ENCODE measurements around the gene PCDHAC2.

PCDHAC2 gene, protein sequence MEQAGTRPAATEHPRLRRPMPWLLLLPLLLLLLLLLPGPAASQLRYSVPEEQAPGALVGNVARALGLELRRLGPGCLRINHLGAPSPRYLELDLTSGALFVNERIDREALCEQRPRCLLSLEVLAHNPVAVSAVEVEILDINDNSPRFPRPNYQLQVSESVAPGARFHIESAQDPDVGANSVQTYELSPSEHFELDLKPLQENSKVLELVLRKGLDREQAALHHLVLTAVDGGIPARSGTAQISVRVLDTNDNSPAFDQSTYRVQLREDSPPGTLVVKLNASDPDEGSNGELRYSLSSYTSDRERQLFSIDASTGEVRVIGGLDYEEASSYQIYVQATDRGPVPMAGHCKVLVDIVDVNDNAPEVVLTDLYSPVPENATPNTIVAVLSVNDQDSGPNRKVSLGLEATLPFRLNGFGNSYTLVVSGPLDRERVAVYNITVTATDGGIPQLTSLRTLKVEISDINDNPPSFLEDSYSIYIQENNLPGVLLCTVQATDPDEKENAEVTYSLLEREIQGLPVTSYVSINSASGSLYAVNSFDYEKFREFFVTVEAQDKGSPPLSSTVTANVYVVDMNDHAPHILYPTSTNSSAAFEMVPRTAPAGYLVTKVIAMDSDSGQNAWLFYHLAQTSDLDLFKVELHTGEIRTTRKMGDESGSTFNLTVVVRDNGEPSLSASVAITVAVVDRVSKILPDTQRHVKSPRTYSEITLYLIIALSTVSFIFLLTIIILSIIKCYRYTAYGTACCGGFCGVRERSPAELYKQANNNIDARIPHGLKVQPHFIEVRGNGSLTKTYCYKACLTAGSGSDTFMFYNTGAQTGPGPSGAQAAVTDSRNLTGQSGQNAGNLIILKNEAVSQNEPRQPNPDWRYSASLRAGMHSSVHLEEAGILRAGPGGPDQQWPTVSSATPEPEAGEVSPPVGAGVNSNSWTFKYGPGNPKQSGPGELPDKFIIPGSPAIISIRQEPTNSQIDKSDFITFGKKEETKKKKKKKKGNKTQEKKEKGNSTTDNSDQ

DNA sequence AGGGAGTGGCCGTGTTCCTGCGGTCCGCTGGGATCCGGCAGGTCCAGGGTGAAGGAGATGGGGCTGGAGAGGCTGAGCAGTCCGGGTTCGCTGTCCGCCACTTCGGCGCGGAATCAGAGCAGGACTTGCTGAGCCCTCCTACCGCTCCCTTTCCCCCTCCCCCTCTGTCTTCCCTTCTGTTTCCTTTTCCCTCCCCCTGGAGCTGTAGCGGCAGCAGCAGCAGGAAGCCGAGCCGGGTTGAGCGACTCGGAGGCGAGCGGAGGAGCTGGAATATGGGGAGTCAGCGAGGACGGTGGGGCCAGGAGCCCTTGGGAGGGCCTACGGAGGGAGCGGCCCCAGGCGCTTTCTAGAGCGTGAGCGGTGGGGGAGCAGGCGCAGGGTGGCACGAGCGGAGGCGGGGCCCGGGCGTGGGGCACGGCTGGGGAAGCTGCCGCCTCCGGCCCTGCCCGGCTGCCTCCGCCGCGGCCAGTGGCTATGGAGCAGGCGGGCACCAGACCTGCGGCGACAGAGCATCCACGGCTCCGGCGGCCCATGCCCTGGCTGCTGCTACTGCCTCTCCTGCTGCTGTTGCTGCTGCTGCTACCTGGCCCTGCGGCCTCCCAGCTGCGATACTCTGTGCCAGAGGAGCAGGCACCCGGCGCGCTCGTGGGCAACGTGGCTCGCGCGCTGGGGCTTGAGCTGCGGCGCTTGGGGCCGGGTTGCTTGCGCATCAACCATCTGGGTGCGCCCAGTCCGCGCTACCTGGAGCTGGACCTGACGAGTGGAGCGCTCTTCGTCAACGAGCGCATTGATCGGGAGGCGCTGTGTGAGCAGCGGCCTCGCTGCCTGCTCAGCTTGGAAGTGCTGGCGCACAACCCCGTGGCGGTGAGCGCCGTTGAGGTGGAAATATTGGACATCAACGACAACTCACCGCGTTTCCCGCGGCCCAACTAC, at the start of gene PCDHAC2:
Gene PCDHAC2, plus strand, starts transcription at position 184 of the 933 bp plus-strand sequence. Its CDS starts 291 bp downstream, at position 475.
- no peak for DNase-seq (ENCODE audit: extremely low read depth in 1 of 2, low read depth in 1 of 2)

DNA sequence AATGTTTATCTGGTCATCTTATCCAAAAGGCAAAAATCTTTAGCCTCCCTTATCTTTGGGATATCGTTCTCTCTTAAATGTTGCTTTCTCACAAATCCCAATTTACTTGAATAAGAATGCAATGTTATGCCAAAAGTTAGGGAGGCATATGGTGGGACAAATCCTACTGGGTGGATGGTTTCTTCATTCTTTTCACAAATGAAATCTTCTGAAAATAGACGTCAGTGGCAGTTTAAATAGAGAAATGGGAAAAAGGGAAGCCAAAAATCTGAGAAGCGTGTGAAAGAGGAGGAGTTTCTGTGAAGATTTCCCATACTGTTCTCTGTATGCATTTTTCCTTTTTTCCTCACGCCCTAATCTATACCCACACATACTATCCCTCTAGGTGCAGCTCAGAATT, 42.7 kb upstream of the PCDHAC2 start:
- no peak for DNase-seq (ENCODE audit: extremely low read depth in 1 of 2, low read depth in 1 of 2)

DNA sequence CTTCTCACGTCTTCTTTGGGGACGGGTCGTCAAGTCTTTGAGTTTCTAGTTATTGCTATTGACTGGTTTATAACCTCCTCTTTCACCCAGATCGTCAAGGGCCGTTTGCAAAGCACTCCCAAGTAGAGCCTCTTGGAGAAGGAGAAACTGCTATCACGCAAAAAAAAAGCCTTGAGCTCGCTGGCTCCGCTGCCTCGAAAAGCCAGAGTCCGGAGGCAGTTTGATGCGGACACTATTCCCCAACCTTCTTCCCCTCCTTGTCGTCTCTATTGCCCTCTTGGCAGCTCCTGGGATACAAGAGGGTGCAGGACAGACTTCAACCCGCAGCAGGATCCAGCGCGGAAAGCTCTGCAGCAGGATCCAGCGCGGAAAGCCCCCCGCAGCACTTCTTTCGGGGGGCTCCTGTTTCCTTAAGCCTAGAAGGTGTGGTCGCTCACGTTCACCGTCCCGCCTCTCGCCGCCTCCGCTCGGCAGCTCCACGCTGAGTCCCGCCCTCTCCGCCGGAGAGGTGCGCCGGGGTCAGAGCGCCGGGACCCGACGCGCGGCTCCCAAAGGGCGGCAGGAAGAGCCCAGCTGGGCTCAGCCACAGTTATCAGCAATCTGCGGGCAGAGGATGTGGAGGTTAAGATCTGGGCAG, 40.4 kb upstream of the PCDHAC2 start, which contains the start of gene PCDHAC1:
Gene PCDHAC1, plus strand, starts transcription at position 494 of the 637 bp plus-strand sequence. CDS start 594 bp downstream, outside the sequence.
- no peak for DNase-seq (ENCODE audit: extremely low read depth in 1 of 2, low read depth in 1 of 2)

DNA sequence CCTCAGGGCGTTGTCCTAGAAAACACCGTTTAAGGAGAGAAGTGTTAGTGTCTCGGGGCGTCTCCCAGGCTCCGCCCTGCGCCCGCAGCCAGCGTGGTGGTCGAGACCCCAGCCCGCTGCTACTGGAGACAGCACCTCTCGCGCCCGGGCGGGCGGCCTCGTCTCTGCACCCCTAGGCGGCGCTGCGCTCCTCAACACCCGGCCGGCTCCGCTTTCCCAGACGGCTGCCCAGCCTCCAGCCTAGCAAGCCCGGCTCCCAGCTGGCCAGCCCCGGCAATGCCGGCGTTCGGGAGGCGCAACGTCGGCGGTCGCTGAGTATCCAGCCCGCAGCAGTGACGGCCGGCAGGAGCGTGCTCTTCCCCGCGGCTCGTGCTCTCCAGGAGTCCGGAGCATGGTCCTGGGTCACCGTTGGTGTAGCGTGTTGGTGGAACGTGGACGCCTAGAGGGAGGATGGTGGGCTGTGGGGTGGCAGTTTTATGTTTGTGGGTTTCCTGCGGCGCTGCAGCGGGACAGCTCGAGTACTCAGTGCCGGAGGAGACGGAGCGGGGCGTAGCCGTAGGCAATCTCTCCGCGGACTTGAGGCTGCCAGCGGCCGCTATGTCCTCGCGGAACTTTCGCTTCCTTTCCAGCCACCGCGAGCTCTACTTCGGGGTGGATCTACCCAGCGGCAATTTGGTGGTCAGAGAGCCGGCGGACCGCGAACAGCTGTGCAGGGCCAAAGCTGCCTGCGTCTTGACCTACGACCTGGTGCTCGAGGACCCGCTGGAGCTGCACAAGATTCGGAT, 39.6 kb upstream of the PCDHAC2 start:
- DNase-seq (ENCODE audit: extremely low read depth in 1 of 2, low read depth in 1 of 2), result no peak

DNA sequence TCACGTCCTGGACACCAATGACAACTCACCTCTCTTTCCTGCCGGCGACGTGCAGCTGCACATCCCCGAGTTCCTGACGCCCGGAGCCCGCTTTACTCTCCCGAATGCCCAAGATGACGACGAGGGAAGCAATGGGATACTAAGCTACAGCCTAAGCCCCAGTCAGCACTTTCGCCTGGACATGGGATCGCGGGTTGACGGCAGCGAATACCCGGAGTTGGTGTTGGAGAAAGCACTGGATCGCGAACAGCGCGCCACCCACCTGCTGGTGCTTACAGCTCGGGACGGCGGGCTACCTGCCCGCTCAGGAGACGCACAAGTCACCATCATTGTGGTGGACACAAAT, 39.1 kb upstream of the PCDHAC2 start:
- DNase-seq (ENCODE audit: extremely low read depth in 1 of 2, low read depth in 1 of 2), result no peak

DNA sequence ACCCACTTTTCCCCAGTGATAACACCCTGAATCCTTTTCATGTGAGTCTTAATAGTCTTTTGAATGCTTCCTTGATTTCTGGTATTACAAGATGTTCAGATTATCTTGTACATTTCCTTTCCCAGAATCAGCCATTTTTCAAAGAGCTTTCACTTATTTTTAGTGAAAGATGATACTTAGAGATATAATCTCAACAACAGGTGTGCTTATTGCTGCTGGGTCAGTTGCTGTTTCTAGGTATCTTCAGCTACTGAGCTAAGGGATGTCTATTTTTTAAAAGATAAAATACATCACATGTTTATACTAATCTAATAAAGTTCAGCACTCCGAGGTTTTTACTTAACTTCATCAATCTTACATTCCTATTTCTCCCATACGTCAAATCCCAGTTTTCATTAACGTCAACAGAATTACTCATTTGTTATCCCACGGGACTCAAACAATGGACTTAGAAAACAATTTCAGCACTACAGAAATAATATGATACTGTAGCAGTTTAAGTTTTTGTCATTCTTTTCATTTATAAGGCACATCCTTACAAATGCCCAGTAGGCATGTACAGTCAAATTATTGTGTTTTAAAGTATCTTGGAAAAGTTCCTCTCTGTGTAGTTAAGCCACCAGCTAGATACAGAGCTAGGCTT, 31.2 kb upstream of the PCDHAC2 start:
- no peak for DNase-seq (ENCODE audit: extremely low read depth in 1 of 2, low read depth in 1 of 2)

DNA sequence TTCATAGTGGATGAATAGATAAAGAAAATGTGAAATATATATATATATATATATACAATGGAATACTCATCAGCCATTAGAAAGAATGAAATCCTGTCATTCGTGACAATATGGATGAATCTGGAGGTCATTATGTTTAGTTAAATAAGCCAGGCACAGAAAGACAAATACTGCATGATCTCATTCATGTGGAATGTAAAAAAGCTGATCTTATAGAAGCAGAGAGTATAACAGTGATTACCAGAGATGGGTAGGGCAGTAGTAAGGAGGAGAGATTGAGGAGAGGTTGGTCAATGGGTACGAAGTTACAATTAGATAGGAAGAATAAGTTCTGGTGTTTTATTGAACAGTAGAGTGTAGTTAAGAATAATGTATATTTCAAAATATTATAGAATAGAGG, 19.7 kb upstream of the PCDHAC2 start:
- no peak for DNase-seq (ENCODE audit: extremely low read depth in 1 of 2, low read depth in 1 of 2)

DNA sequence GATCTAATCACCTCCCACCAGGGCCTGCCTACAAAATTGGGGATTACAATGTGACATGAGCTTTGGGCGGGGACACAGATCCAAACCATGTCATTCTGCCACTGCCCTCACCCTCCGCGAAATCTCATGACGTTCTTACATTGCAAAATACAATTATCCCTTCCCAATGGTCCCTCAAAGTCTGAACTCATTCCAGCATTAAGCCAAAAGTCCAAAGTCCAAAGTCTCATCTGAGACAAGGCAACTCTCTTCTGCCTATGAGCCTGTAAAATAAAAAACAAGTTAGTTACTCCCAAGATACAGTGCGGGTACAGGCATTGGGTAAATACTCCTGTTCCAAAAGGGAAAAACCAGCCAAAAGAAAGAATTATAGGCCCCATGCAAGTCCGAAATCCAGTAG, 14.6 kb upstream of the PCDHAC2 start:
- no peak for DNase-seq (ENCODE audit: extremely low read depth in 1 of 2, low read depth in 1 of 2)

DNA sequence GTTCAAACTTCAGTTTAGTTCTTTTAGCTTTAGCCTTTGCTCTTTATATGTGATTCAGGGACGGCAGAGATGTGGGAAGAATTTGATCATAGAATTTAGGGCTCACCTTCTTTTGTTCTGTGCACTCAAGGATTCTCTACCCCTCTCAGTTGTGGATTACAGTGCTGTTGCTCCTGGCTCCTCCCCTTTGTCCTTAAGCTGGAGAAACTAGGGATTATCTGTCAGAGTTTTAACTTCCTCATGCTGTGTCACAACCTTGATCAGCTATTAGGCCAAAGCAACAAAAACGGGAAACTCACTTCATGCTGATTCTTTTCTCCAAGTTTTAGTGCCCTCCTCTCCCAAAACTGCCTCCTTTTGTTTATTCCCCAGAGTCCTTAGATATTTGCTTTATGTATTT, 13.0 kb upstream of the PCDHAC2 start:
- no peak for DNase-seq (ENCODE audit: extremely low read depth in 1 of 2, low read depth in 1 of 2)

DNA sequence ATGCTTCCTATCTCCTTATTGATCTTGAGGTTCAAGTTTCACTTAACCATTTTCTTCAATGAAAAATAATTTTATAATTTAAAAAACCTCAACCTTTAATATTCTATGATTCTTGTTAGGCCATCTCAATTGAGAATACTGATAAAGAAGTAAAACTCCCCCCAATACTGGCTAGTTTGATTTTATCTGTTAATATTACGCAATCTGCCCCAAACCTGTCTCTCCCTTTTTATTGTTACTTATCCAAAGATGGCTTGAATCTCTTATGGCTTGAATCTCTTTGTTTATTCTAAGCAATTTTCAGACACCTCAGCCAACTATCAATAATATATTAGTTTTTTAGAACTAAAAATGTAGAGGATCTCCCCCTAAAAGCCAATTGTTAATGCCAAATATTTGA, 4.1 kb upstream of the PCDHAC2 start:
- DNase-seq (ENCODE audit: extremely low read depth in 1 of 2, low read depth in 1 of 2), result no peak

DNA sequence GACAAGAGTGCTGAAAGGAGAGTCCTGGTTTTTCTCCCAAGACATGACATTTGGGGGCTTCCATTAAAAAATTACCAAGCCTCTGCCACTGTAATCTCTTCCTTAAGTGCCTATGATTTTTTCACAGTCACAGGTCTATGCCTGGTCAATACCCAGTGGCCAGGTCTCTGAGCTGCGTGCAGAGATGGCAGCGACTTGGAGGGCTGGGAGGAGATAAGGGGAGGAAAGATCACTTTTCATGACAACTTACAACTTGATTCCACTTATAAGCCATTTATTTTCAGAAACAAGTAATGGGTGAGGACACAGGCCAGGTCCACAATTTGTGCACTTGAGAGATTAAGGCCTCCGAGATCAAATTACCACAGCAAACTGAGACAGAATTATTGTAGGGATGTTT, 1.9 kb upstream of the PCDHAC2 start:
- no peak for DNase-seq (ENCODE audit: extremely low read depth in 1 of 2, low read depth in 1 of 2)

DNA sequence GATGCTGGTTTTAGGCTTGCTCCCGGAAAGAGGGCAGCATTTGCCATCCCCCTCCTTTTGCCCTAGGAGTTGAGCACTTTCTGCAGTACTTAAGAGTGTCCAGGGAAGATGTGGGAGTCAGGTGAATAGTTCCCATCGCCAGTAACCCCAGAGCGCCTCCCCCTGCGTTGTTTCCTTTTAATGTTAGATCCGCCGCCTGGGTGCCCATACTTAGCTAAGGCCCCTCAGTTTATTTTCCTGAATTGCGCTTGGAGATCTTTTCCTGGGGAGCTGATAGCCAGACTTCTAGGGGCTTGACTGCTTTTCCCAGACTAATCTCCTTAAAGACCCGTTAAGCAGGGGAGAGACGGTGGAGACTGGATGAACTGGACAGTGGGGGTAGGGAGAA, 377 bp upstream of the PCDHAC2 start:
- no peak for DNase-seq (ENCODE audit: extremely low read depth in 1 of 2, low read depth in 1 of 2)

DNA sequence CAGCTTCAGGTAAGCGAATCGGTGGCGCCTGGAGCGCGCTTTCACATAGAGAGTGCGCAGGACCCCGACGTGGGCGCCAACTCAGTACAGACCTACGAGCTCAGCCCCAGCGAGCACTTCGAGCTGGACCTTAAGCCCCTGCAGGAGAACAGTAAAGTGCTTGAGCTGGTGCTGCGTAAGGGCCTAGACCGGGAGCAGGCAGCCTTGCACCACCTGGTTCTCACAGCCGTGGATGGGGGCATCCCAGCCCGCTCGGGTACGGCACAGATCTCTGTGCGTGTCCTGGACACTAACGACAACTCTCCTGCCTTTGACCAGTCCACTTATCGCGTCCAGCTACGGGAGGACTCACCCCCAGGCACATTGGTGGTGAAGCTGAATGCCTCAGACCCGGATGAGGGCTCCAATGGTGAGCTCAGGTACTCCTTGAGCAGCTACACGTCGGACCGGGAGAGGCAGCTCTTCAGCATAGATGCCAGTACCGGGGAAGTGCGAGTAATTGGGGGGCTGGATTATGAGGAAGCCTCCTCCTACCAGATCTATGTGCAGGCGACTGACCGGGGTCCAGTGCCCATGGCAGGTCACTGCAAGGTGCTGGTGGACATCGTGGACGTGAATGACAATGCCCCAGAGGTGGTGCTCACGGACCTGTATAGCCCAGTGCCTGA, 1.1 kb downstream of the PCDHAC2 start:
- no peak for DNase-seq (ENCODE audit: extremely low read depth in 1 of 2, low read depth in 1 of 2)

DNA sequence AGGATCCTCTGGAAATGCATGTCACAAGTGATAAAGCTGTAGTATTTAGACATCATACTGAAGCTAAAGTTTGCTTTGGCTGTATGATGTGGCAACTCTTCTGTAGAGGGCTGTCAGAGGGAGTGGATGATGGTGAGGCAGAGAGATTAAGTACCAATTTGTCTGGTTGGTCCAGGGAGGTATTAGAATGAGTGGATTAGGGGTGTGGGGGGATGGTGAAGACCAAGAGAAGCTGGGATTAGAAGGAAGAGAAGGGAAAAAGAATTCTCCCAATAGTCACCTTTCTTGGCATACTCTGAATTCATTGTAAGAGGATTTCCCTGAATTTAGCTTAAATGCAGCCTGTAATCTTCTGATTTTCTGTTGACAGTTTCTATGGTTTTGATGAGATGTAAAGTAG, 3.6 kb downstream of the PCDHAC2 start:
- no peak for DNase-seq (ENCODE audit: extremely low read depth in 1 of 2, low read depth in 1 of 2)

DNA sequence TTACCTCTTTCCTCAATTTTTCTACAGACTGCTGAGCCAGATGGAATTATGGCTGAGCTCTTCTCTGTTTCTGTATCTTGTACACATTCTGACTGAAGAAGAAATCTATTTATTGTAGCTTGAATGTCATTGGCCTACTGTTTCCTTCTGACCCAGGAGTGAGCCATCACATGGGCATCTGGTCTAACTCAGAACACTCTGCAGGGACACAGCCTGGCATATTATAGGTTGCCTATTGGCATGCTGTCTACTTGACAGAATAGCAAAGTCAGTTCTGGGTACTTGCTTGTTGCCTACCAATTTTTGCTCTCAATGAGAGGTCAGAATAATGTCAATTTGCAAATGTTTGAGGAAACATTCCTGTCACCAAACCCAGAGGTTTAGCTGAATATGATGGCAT, 7.3 kb downstream of the PCDHAC2 start:
- DNase-seq (ENCODE audit: extremely low read depth in 1 of 2, low read depth in 1 of 2), result no peak

DNA sequence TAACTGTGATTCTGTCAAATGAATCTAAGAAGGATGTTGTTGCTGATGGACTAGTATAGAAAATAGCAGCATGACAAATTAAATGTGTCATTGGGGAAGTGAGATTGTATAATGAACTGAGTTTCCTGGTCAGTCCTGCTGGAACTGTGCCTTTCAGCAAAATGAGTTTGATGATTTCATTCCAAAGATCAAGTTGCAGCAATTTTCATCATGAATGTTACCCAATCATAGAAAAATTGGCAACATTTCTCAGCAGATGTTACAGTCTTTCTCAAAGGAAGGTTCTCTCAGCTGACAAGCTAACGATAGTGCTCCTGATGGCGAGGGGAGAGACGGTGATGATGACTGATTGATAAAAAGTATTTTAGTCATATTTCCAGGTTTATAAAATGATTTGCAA, 10.7 kb downstream of the PCDHAC2 start:
- no peak for DNase-seq (ENCODE audit: extremely low read depth in 1 of 2, low read depth in 1 of 2)

DNA sequence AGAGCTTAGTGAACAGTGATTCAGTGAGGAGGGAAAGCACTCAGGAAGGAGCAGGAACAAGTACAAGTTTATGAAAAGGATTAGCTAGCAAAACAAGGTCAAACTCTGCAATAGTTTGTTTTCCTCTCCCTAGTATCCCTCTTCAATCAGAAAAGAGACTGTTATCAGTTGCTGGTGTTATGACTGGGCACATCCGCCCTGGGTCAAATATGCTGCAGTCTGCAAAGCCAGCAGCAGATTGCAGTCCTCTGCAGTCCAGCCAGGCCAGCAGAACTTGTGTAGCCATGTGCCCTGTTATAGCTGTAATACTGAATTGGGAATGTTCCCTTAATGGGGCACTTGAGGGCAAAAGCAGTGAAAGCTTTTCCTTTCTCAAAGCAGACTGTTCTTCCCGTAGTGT, 12.0 kb downstream of the PCDHAC2 start:
- no peak for DNase-seq (ENCODE audit: extremely low read depth in 1 of 2, low read depth in 1 of 2)

DNA sequence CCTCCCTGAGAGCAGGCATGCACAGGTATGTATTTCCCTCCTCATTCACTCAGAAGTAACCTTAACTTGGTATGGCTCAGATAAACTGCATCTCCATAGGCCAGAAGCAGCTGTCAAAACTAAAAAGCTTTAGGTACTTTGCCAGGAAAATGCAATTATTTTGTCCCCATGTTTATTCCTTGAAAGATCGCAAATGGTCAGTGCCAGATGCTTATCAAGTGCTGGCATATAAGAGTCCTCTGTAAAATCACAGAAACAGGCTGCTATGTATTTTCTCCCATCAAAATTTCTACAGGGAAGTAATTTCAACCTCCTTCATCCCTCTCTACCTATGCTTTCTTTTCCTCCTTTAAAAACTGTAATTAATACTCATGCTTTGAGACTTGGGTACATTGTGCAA, 12.7 kb downstream of the PCDHAC2 start:
- DNase-seq (ENCODE audit: extremely low read depth in 1 of 2, low read depth in 1 of 2), result no peak

Data from activated CD8-positive, alpha-beta memory T cell treated with anti-CD3 and anti-CD28 coated beads for 1 hour (primary cell).